IMR-90 (cell line): ENCODE data around the gene ANKRD24.

Experiments
- BHLHE40 ChIP-seq: fragments of 150-350 bp; IDR thresholded peaks from 2 replicates; pipeline ENCODE4 v1.6.1; 2016; ENCODE audit warnings: mild to moderate bottlenecking, low read depth, low read length
- CTCF ChIP-seq: conservative IDR thresholded peaks from 2 replicates; pipeline ENCODE4 v1.5.1; 2012; ENCODE audit warnings: mild to moderate bottlenecking, low read depth, low read length, improper control_type of control experiment
- MAFK ChIP-seq: IDR thresholded peaks from 2 replicates; pipeline ENCODE4 v1.6.1; 2012; ENCODE audit warnings: low read depth, low read length, improper control_type of control experiment
- MXI1 ChIP-seq: IDR thresholded peaks from 2 replicates; pipeline ENCODE4 v1.6.1; 2012; ENCODE audit warnings: low read depth, mild to moderate bottlenecking, low read length, moderate library complexity, borderline replicate concordance
- POLR2A ChIP-seq: IDR thresholded peaks from 2 replicates; pipeline ENCODE4 v1.6.1; 2012; ENCODE audit warnings: mild to moderate bottlenecking, low read depth, low read length
- SMC3 ChIP-seq: fragments of 150-350 bp; IDR thresholded peaks from 2 replicates; pipeline ENCODE4 v1.6.1; 2016; ENCODE audit warnings: low read depth, mild to moderate bottlenecking, antibody characterized with exemption, low read length, moderate library complexity
- USF2 ChIP-seq: fragments of 150-350 bp; IDR thresholded peaks from 2 replicates; pipeline ENCODE4 v1.6.1; 2017; ENCODE audit warnings: mild to moderate bottlenecking, antibody characterized with exemption, low read length, low read depth

- TF ChIP-seq CTCF (no peak), USF2 (no peak), POLR2A (no peak), MXI1 (no peak), BHLHE40 (no peak), MAFK (no peak), SMC3 (no peak)
Measured at GRCh38 chr19:4258181-4258580, 75.7 kb downstream of the ANKRD24 start.
